K562 (cell line): Measurements from ENCODE around the gene TNIP1. TPM values are rescaled to one million over a fixed set of nuclear protein-coding genes. Genes with fewer than 3 reads are reported as not detected.

Experiments
- GATAD2B ChIP-seq: fragments of 450-650 bp; IDR thresholded peaks from 2 replicates; pipeline ENCODE4 v1.6.1; 2017; ENCODE audit warnings: mild to moderate bottlenecking, borderline replicate concordance
- GMEB1 ChIP-seq: fragments of 250-450 bp; sonication (Bioruptor Pico); IDR thresholded peaks from 2 replicates; pipeline ENCODE4 v1.4.0; 2020; ENCODE audit warnings: mild to moderate bottlenecking
- HNRNPL ChIP-seq: fragments of 200-400 bp; formaldehyde crosslinking; IDR thresholded peaks from 2 replicates; pipeline ENCODE4 v1.6.1; 2017; ENCODE audit warnings: low read depth, mild to moderate bottlenecking, low read length
- RREB1 ChIP-seq: fragments of 250-450 bp; sonication (Bioruptor Pico); IDR thresholded peaks from 2 replicates; pipeline ENCODE4 v1.4.0; 2020
- ZNF12 ChIP-seq: sonication (generic); formaldehyde crosslinking; IDR thresholded peaks from 2 replicates; pipeline ENCODE4 v1.4.0; 2020; ENCODE audit warnings: mild to moderate bottlenecking, missing genetic modification reagents
- ZNF280A ChIP-seq: fragments of 450-650 bp; IDR thresholded peaks from 2 replicates; pipeline ENCODE4 v1.6.1; 2018; ENCODE audit warnings: mild to moderate bottlenecking, low read depth; ENCODE audit not compliant: partially characterized antibody
- ZNF449 ChIP-seq: fragments of 250-450 bp; sonication (Bioruptor Pico); IDR thresholded peaks from 2 replicates; pipeline ENCODE4 v1.8.0; 2022; ENCODE audit warnings: moderate library complexity, mild to moderate bottlenecking, inconsistent platforms
- ZNF518B ChIP-seq: fragments of 250-450 bp; sonication (Bioruptor Pico); IDR thresholded peaks from 2 replicates; pipeline ENCODE4 v1.5.0; 2021; ENCODE audit warnings: mild to moderate bottlenecking, moderate library complexity
- ZSCAN32 ChIP-seq: fragments of 450-650 bp; formaldehyde crosslinking; IDR thresholded peaks from 2 replicates; pipeline ENCODE4 v1.4.0; 2020; ENCODE audit warnings: mild to moderate bottlenecking, moderate library complexity
- polyA plus RNA-seq, 8 experiments: library from polyadenylated mRNA; depleted of rRNA in 4 of 8; stranded (reverse) in 5 of 8; unstranded in 3 of 8; fragments of >200 nt; fragmentation: Nextera tagmentation in 2 of 8; fragmentation: Illumina TruSeq in 1 of 8; extraction: Ambion mirVana in 2 of 8; extraction: Trizol in 1 of 8; gene quantifications; 2 replicates each; pipeline versions ENCODE4 v1.2.1 to v1.2.3, GENCODE V29; 2011 to 2014; ENCODE audit warnings: inconsistent platforms in 1 of 8, missing spikeins in 1 of 8
- total RNA-seq, 7 experiments: library from RNA; depleted of rRNA in 6 of 7; stranded (reverse); fragments of >200 nt in 6 of 7; fragmentation: Illumina TruSeq in 2 of 7; extraction: Trizol in 2 of 7; gene quantifications; 2 replicates each; pipeline versions ENCODE4 v1.2.1 to v1.2.3, GENCODE V29; 2011 to 2021; ENCODE audit warnings: low replicate concordance in 1 of 7
- TF ChIP-seq, protein P1 (sequence below): sonication (generic); formaldehyde crosslinking; IDR thresholded peaks from 2 replicates; pipeline ENCODE4 v1.8.1; 2022; ENCODE audit warnings: missing genetic modification reagents

The TNIP1 gene
- total and polyA plus RNA-seq, 9 of the 15 experiments (the other 6 are each of a cell fraction or from before 2014, with no cell fraction given) = 0.46 to 41.0 (median 24.6) TPM

DNA sequence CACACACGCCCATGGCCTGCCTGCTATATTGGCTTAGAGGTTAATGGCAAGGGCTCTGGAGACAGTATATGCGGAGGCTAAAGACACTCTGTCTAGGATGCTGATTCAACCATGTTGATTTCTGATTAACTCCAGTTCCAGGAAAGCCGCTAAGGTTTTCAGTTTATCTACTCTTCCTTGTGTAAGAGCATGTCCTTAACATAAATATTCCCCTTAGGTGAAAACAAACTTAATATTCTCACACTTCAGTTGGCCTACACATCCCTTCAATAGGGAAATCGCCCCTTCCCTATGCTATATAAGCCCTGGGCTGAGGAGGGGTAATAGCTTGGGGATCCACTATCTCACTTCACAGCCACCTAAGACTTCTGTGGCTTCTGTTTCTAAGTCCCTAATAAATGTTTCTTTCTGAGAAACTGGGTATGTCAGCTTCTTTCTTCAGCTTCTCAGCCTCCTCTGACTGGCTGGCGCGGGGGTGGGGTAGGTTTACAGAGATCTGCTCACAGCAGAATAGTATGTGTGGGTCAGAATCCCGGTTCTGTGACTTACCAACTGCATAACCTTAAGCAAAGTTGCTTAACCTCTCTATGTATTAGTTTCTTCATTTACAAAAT is 64.8 kb downstream of the TNIP1 start (continued):
- TF ChIP-seq ZNF518B (CRISPR knock-in tag) (no peak), ZNF280A (no peak), ZSCAN32 (CRISPR knock-in tag) (no peak), GMEB1 (CRISPR knock-in tag) (no peak), ZNF12 (no peak), RREB1 (CRISPR knock-in tag) (no peak), GATAD2B (no peak), HNRNPL (no peak), ZNF449 (CRISPR knock-in tag) (no peak)
- TF ChIP-seq, protein P1, sequence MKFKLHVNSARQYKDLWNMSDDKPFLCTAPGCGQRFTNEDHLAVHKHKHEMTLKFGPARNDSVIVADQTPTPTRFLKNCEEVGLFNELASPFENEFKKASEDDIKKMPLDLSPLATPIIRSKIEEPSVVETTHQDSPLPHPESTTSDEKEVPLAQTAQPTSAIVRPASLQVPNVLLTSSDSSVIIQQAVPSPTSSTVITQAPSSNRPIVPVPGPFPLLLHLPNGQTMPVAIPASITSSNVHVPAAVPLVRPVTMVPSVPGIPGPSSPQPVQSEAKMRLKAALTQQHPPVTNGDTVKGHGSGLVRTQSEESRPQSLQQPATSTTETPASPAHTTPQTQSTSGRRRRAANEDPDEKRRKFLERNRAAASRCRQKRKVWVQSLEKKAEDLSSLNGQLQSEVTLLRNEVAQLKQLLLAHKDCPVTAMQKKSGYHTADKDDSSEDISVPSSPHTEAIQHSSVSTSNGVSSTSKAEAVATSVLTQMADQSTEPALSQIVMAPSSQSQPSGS (CRISPR knock-in tag) = no peak
